HCT116 (cell line): ENCODE results near the gene IQCH. TPM values are rescaled to one million over a fixed set of nuclear protein-coding genes. Genes with fewer than 3 reads are reported as not detected.

Experiments
- ATAC-seq: fragments of 200-7000 bp; cut with Tn5 transposase; 2 replicates; pipeline ENCODE4 v1.9.1; 2020; ENCODE audit warnings: mild to moderate bottlenecking, moderate library complexity
- BruUV-seq: library from RNA; stranded (reverse); fragments of 400-500 nt; replicated peaks from 2 replicates; lab custom pipeline; 2021; lab: Mats Ljungman, UMichigan
- CTCF ChIA-PET: fragments of 300-600 bp; sonication (Branson Sonifier 250); formaldehyde crosslinking; loops from one replicate; lab custom pipeline; 2021; ENCODE audit warnings: antibody characterized with exemption; lab: Charles Lee
- POLR2A ChIA-PET: fragments of 300-600, 350-600 bp; sonication (Branson Sonifier 250); formaldehyde crosslinking; loops from one replicate; lab custom pipeline; 2021; ENCODE audit warnings: antibody characterized with exemption; lab: Charles Lee
- RAD21 ChIA-PET, 2 experiments: fragments of 300-600 bp; sonication (Branson Sonifier 250); formaldehyde crosslinking; loops; one replicate each; lab custom pipeline; 2023; ENCODE audit warnings: low total read pairs in 2 of 2; ENCODE audit not compliant: uncharacterized antibody in 2 of 2, unreplicated experiment in 2 of 2, low non-redundant PET in 1 of 2; lab: Charles Lee
- DNase-seq: peaks from one replicate; pipeline ENCODE4 v3.0.0-alpha.2; 2010; ENCODE audit warnings: low read depth, low spot score
- H2AFZ ChIP-seq: fragments of 200-600 bp; shearing (Covaris generic), sonication (generic); 2 replicates; pipeline ENCODE4 v1.6.1; 2017; ENCODE audit warnings: low read depth, mixed run types, mixed read lengths, antibody characterized with exemption, low read length; ENCODE audit not compliant: poor library complexity, severe bottlenecking
- H3K27ac ChIP-seq: 2 replicates; pipeline ENCODE4 v1.5.1; 2012; ENCODE audit warnings: low read depth, low read length
- H3K27me3 ChIP-seq: fragments of 200-600 bp; sonication (generic); 2 replicates; pipeline ENCODE4 v1.6.1; 2016; ENCODE audit warnings: mixed run types, low read length, mixed read lengths; ENCODE audit not compliant: insufficient read depth
- H3K36me3 ChIP-seq, 2 experiments: fragments of 200-500 bp in 1 of 2; fragments of 200-600 bp in 1 of 2; sonication (Bioruptor generic) in 1 of 2; sonication (generic) in 1 of 2; 2 replicates each; pipeline versions ENCODE4 v1.5.1 to v1.6.1; 2014 to 2016; ENCODE audit warnings: low read length in 2 of 2, inconsistent platforms in 1 of 2, mixed read lengths in 1 of 2, mixed run types in 1 of 2; ENCODE audit not compliant: insufficient read depth in 2 of 2, control insufficient read depth in 1 of 2
- H3K4me1 ChIP-seq, 2 experiments: fragments of 200-600 bp in 1 of 2; sonication (generic) in 1 of 2; 2 replicates each; pipeline versions ENCODE4 v1.5.1 to v1.6.1; 2012 to 2017; ENCODE audit warnings: low read length in 2 of 2, inconsistent platforms in 1 of 2, mild to moderate bottlenecking in 1 of 2, mixed read lengths in 1 of 2, mixed run types in 1 of 2, moderate library complexity in 1 of 2; ENCODE audit not compliant: insufficient read depth in 2 of 2, control insufficient read depth in 1 of 2
- H3K4me2 ChIP-seq: fragments of 200-600 bp; sonication (generic); 2 replicates; pipeline ENCODE4 v1.6.1; 2017; ENCODE audit warnings: mixed run types, low read length, mixed read lengths
- H3K4me3 ChIP-seq, 2 experiments: fragments of 200-600 bp in 1 of 2; sonication (generic) in 1 of 2; replicated peaks in 1 of 2; 2 replicates each; pipeline ENCODE4 v1.5.1; 2011 to 2016; ENCODE audit warnings: low read length in 2 of 2, control low read depth in 1 of 2, low read depth in 1 of 2, mild to moderate bottlenecking in 1 of 2, mixed read lengths in 1 of 2, mixed run types in 1 of 2
- H3K79me2 ChIP-seq: fragments of 200-600 bp; sonication (generic); 2 replicates; pipeline ENCODE4 v1.6.1; 2017; ENCODE audit warnings: mild to moderate bottlenecking, mixed run types, low read length, moderate library complexity, mixed read lengths; ENCODE audit not compliant: insufficient read depth
- H3K9ac ChIP-seq: fragments of 200-600 bp; sonication (generic); 2 replicates; pipeline ENCODE4 v1.6.1; 2016; ENCODE audit warnings: low read length, mixed read lengths
- H3K9me2 ChIP-seq: fragments of 200-600 bp; sonication (generic), shearing (Covaris generic); 2 replicates; pipeline ENCODE4 v1.6.1; 2017; ENCODE audit warnings: mixed run types, mild to moderate bottlenecking, moderate library complexity; ENCODE audit not compliant: insufficient read depth
- H3K9me3 ChIP-seq, 2 experiments: fragments of 200-500 bp in 1 of 2; fragments of 200-600 bp in 1 of 2; sonication (Bioruptor generic) in 1 of 2; sonication (generic) in 1 of 2; 2 replicates each; pipeline ENCODE4 v1.6.1; 2014 to 2017; ENCODE audit warnings: low read length in 2 of 2, mixed read lengths in 2 of 2, inconsistent platforms in 1 of 2, low read depth in 1 of 2, mild to moderate bottlenecking in 1 of 2, mixed run types in 1 of 2, moderate library complexity in 1 of 2; ENCODE audit not compliant: control insufficient read depth in 1 of 2, insufficient read depth in 1 of 2
- H4K20me1 ChIP-seq: fragments of 200-600 bp; sonication (generic), shearing (Covaris generic); 2 replicates; pipeline ENCODE4 v1.6.1; 2017; ENCODE audit warnings: mixed run types, mild to moderate bottlenecking, moderate library complexity; ENCODE audit not compliant: insufficient read depth
- ATF3 ChIP-seq: IDR thresholded peaks from 2 replicates; pipeline ENCODE4 v1.6.1; 2012
- CEBPB ChIP-seq: IDR thresholded peaks from 2 replicates; pipeline ENCODE4 v1.6.1; 2012; ENCODE audit warnings: low read depth
- EGR1 ChIP-seq: IDR thresholded peaks from 2 replicates; pipeline ENCODE4 v1.6.1; 2012; ENCODE audit warnings: low read depth
- EZH2phosphoT487 ChIP-seq: fragments of 200-600 bp; IDR thresholded peaks from 2 replicates; pipeline ENCODE4 v1.6.1; 2018; ENCODE audit warnings: antibody characterized with exemption, borderline replicate concordance
- FOSL1 ChIP-seq: IDR thresholded peaks from 2 replicates; pipeline ENCODE4 v1.6.1; 2012; ENCODE audit warnings: low read depth
- JUND ChIP-seq: IDR thresholded peaks from 2 replicates; pipeline ENCODE4 v1.6.1; 2012
- MAX ChIP-seq: IDR thresholded peaks from 2 replicates; pipeline ENCODE4 v1.6.1; 2012
- SIN3A ChIP-seq: IDR thresholded peaks from 2 replicates; pipeline ENCODE4 v1.6.1; 2012; ENCODE audit warnings: low read depth
- SP1 ChIP-seq: IDR thresholded peaks from 2 replicates; pipeline ENCODE4 v1.6.1; 2012; ENCODE audit warnings: low read depth
- TCF7L2 ChIP-seq: IDR thresholded peaks from 2 replicates; pipeline ENCODE4 v1.7.0; 2011; ENCODE audit warnings: borderline replicate concordance, inconsistent platforms; ENCODE audit not compliant: insufficient read depth, insufficient read length; ENCODE audit errors: extremely low read depth
- YY1 ChIP-seq: IDR thresholded peaks from 2 replicates; pipeline ENCODE4 v1.6.1; 2011; ENCODE audit warnings: low read length, low read depth, moderate library complexity, mild to moderate bottlenecking; ENCODE audit not compliant: insufficient replicate concordance; ENCODE audit errors: extremely low read depth
- ZNF274 ChIP-seq: fragments of 200-500 bp; sonication (Bioruptor generic); IDR thresholded peaks from 2 replicates; pipeline ENCODE4 v1.6.1; 2014; ENCODE audit warnings: mild to moderate bottlenecking, low read depth, low read length, inconsistent platforms
- intact Hi-C: fragments of 100-400 bp; cut with micrococcal nuclease; formaldehyde crosslinking; loops from 2 replicates; pipeline ENCODE4 v1.10.0; 2022
- total RNA-seq: library from RNA; stranded (reverse); gene quantifications from one replicate; pipeline ENCODE4 v1.2.1, GENCODE V29; 2021; ENCODE audit not compliant: unreplicated experiment

Gene IQCH
- total RNA-seq, 1 experiment from 2014 or later: 4.6 TPM

- no peak for TF ChIP-seq MAX
- TF ChIP-seq CEBPB: no peak
- no peak for TF ChIP-seq ZNF274
- no peak for TF ChIP-seq TCF7L2
- no peak for TF ChIP-seq JUND
- no peak for TF ChIP-seq SIN3A
- no peak for TF ChIP-seq ATF3
- TF ChIP-seq, all 23 proteins: peak for 0
These were observed 146.3 kb downstream of the IQCH start (continued) for GRCh38 chr15:67400890-67401289.

GRCh38 chr15:67401336-67401735 is 146.8 kb downstream of the IQCH start:
- CTCF ChIA-PET: no interaction called here
- Histone ChIP-seq H3K9ac (no peak overlapping the region), H3K36me3 (no peaks in the 10 kb centered on the region), H4K20me1 (no peaks in the 10 kb centered on the region), H2AFZ (no peak overlapping the region), H3K9me3 (no peaks in the 10 kb centered on the region), H3K4me2 (no peak overlapping the region), H3K79me2 (no peaks in the 10 kb centered on the region), H3K4me1 (peaks cover 7 to 16% of the 10 kb centered on the region in 2 experiments), H3K27ac (no peak overlapping the region), H3K27me3 (no peaks in the 10 kb centered on the region), H3K4me3 (no peak overlapping the region)
- POLR2A ChIA-PET: no interaction called here
- RAD21 ChIA-PET: no interaction called here
- no peak for DNase-seq
- ATAC-seq: no peak
- intact Hi-C loops: no loop called here
- TF ChIP-seq EGR1 (no peak), YY1 (no peak), EZH2phosphoT487 (no peak), JUND (no peak), SP1 (no peak), FOSL1 (no peak)
- TF ChIP-seq, all 23 proteins: peak for 0
- no peaks in the 10 kb centered on the region for H3K9me2 ChIP-seq
- no TSS peak for BruUV-seq
